CMK (cell line): ENCODE results near the gene LIPC.
A peak's percentile ranks its signal among the peaks of the same experiment; 100 is the strongest.

Experiments used
- DNase-seq: peaks from one replicate; pipeline ENCODE4 v3.0.0-alpha.2; 2010; ENCODE audit warnings: low read depth

Gene LIPC

DNA sequence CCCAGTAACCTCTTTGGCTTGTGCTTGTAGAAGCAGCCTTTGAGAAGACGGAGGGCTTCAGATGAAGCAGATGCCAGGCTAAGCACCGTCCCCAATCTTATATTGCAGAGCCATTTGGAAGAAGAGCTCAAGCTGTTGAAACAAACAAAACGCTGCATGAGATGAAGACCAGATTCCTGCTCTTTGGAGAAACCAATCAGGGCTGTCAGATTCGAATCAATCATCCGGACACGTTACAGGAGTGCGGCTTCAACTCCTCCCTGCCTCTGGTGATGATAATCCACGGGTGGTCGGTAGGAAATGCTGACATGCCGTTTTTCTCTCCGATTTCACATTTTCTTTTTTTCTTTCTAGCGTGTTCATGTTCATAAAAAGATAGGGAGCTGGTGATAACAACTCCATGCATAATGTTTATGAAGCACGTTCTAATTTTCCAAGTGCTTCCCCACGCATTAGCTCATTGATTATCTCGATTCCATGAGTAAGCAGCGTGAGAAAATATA, 106.5 kb downstream of the LIPC start:
- DNase-seq: no peak

DNA sequence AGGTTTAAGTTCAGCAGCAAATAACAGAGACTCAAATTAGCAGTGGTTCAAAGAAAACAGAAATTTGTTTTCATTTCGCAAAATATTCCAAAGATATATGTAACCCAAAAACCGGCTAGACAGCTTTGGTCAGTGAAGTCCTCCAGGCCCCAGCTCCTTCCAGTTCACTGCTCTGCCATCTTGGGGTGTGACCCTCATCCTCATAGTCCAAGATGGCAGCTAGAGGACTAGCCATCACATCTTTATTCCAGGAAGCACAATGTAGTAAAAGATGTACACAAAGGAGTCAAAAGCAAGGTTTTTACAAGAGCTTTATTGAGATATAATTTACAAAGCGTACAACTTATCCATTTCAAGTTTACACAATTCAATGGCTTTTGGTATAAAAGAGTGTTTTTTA, 107.1 kb downstream of the LIPC start:
- DNase-seq: no peak

DNA sequence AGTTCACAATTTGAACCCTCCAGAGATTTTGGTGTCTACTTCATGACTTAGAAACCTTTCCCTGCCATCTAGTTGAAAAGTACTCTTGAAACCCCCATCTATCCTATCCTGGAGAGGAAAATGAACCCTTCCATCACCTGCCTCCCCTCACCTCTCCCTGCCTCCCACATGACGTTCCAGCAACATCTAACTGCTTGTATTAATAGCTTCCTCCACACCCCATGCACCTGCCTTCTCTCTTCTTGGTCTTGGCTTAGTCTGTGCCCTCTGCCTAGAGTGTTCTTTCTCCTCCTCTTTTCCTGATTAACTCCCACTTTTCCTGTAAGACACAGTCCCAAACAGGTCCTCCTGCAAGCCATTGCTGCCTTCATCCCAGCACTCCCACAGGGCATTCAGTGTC, 107.8 kb downstream of the LIPC start:
- DNase-seq: no peak

DNA sequence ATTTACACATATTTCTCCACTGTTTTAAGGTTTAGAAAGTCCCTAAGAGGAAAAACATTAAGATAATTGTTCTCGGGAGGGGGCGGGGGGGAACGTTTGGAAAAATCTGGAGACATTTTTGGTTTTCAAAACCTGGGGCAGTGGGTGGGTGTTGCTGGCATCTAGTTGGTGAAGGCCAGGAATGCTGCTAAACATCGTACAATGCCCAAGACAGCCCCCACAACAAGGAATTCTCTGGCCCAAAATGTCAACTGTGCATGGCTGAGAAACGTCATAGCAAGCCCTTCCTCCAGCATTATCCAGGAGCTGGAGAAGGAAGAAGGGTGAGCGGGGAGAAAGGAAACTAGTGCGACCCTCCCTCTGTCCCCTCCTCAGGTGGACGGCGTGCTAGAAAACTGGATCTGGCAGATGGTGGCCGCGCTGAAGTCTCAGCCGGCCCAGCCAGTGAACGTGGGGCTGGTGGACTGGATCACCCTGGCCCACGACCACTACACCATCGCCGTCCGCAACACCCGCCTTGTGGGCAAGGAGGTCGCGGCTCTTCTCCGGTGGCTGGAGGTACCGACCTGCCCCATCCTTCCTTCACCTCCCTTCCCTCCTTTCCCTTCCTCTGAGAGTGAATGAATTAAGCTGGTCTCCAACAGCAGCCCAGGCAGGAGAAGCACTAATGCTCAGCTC, 109.8 kb downstream of the LIPC start:
- DNase-seq: no peak

DNA sequence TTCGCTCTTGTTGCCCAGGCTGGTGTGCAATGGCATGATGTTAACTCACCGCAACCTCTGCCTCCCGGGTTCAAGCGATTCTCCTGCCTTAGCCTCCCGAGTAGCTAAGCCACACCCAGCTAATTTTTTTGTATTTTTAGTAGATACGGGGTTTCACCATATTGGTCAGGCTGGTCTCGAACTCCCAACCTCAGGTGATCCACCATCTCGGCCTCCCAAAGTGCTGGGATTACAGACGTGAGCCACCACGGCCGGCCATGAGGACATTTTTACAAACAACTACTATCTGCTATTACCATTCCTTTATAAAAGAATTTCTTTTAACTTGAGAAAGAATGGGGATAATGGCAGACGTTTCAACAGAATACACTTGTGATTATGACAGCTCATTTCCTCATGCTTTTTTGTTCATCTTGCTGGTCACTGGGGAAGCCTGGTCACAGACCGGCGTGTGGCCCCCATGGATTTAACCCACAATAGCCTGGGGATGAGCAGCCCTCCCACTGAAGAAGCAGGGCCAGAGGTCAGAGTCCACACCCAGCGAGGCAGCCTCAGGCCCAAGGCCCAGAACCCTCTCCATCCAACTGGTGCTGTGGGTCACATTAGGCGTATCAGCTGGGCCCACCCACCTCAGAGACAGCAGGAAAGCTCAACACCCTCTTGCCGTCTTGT, 112.0 kb downstream of the LIPC start:
- DNase-seq: no peak

DNA sequence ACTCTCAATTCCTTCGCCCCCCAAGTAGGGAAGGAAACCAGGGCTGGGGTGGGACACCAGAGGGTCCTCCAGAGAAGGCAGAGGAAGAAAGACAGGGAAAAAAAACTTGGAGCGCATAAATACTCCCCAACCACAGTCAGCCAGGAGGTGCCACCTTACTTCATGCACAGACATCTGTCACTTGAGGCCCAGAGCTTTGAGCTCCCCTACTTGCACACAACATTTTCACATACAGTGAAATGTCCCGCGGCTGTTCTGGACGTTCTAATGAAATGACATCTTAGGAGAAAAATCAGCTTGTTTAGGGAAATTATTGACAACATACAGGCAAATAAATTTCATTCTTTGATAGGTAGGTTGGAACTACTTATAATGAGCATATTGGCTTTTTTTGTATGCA, 113.0 kb downstream of the LIPC start:
- DNase-seq: no peak

DNA sequence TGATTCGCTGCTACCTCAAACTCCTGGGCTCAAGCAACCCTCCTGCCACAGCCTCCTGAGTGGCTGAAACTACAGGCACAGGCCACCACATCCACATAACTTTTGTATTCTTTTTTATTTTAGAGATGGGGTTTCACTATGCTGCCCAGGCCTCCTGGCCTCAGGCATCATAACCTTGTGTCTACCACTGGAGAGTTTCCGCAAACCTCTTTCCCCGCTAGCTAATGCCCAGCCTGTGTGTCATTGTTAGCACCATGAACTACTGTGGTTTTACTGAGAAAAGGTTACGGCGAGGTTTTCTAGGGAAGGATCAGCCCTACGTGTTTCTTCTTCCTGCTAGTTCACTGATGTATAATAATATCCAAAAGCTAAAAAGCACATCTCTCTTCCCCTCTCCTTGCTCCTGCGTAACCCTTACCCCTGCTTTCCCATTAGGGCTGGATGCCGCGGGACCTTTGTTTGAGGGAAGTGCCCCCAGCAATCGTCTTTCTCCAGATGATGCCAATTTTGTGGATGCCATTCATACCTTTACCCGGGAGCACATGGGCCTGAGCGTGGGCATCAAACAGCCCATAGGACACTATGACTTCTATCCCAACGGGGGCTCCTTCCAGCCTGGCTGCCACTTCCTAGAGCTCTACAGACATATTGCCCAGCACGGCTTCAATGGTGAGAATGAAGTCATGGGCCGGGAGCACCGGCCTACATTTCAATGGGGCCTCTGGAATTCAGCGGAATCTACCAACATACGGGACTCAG, 113.7 kb downstream of the LIPC start:
- no peak for DNase-seq

DNA sequence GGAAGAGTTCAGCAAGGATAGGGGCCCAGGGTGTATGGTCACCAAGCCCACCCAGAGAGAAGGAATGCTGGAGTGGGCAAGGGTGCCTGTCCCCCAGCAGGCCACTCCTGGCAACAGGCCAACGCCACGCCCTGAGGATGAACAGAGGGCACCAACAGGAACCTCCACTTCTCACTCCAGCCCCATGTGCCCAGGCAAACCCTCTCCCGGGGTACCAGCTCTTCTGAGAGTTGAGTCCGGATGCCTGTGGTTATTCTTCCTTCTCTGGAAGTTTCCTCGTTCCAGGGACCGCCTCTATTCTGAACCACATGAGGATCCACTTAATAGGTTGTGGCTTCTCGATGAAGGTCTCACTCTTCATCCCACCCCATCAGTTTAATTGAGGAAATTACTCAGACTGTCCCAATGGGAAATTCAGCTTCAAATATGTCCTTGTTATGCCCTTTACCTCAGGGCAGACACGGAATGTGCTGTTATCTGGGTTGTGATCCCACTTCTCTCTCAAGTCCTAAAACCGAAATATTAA, 114.3 kb downstream of the LIPC start:
- DNase-seq: no peak

DNA sequence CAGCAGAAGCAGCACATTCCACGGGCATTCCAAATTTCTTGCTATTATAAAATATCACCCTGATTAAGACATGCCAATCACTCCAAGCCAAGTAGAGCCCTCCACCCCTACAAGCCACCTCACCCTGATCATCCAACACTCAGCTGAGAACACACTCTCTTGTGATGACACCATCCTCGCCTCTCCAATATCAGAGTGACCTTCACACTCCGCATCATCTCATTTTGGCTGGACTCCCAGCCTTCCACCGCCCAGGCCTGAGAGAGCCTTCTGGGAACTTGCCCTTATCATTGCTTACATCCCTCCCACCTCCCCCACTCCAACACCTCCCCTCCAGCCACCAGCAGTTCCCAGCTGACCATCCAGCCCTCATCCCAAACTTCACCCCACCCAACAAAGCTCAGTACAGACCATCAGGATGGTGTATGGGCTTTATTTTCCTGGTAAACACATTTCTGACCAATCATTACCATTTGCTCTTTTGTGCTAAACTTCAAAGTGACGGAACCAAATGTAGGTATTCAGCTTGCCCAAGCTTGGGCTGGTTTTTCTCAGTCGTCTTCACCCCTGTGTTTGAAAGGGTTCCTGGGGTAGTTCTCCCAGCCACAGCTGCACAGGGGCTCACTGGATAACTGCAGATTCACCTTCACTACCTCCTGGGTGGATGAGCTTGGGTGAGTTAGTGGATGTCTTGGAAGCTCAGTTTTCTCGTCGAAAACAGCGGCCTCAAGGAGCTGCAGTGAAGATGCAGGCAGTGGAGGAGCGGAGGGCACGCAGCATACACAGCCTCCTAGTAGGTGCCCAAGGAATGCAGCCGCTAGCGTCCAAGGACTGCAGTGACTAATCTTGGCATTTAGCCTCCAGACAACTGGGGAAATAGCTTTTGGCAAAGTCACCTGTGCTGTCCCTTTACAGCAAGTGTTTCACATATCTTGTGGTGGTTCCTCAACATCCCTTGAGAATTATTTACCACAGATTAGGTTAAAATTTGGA, 115.1 kb downstream of the LIPC start:
- no peak for DNase-seq

DNA sequence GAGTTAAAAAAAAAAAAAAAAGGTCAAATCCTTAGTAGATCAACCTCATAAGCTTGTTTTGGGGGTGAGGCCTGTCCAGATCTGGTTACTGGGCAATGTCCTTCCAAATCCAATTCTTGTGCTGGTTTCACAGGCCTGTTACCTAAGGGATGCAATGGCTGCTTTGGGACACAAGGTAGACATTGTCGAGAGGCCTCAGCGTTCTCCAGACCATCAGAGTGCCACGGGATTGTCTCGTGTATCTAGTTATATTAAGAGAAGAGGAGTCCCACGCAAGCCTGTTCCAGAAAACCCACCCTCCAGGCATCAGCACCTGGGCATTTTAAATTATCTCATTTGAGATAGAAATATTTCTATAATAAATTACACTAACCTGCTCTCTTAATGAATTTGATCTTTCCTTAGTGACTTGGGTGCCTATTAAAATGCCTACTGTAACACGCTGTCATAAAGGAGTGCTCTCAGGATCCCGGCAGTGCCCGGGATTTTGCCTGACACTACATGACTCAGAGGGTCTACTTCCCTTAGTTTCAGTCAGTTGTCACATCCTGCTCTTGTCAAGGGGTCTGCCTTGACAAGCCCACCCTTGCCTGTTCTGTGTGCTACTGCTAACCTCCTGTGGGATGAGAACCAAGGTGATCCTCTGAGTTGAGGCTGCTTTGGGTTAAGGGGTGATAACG, 116.0 kb downstream of the LIPC start:
- no peak for DNase-seq

DNA sequence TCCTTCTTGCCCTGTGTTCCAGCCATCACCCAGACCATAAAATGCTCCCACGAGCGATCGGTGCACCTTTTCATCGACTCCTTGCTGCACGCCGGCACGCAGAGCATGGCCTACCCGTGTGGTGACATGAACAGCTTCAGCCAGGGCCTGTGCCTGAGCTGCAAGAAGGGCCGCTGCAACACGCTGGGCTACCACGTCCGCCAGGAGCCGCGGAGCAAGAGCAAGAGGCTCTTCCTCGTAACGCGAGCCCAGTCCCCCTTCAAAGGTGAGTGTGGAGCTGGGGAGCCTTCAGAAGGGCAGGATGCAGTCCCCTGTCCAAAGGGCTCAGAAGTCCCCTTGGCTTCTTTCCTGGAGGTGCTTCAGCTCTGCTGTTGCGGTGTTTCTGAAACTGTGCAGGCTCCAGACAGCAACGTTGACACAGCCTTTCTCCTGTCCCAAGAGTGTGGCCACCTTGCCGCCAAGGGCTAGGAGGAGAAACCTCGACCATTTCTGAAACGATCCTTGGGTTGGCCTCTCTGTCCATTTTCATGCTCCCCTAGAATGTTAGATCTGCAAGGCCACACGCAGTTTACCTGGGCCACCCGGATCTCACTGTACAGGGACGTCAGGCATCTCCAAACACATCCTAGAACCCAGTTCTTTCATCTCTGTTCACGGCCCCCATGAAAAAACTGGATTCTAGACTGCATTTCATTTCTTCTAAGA, 116.7 kb downstream of the LIPC start:
- no peak for DNase-seq

DNA sequence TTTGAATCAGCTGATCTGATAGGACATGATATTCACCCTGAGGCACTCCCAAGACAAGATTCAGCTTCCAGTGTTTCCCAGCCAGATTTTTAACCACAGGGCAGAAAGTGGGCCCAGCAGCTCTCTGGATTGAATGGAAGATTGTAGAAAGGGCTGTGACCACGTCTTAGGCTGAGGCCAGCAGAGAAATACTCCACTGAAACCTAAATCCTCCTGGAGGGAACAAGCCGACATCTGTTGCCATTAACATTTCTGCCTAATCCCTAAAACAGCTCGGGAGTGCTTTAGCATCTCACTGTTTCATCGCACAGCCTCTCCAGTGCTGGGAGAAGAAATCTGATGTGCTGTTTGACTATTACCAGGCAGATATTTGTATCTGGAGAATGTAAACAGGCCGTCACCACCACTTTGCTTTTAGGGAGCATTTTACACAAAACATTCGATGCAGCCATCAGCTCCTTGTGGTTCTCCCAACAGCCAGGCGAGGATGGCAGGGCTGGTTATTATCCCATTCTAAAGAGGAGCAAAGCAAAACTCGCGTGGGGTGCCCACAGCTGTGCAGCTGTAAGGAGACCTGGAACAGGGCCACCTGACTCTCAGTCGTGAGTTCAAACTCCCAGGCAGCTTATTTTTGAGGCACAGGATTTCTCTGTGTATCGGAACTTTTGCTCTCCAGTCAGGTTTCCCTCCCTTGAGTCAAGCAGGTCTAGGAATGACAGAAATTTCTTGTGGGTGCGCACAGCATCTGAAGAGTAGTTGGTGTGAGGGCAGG, 117.4 kb downstream of the LIPC start:
- no peak for DNase-seq

DNA sequence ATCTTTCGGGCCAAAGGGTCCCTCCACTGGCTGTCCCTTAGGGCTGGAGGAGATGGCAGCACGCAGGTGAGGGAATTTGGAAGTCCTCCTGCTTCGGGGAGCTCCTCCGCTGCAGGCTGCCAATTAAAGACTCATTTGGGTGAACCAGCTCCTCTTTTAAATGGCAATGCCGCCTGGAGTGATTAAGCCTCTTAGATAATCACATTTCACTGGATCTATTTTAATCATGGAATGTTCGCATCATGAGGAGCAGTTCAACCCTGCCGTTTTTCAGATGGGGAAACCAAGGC, 117.9 kb downstream of the LIPC start:
- no peak for DNase-seq

DNA sequence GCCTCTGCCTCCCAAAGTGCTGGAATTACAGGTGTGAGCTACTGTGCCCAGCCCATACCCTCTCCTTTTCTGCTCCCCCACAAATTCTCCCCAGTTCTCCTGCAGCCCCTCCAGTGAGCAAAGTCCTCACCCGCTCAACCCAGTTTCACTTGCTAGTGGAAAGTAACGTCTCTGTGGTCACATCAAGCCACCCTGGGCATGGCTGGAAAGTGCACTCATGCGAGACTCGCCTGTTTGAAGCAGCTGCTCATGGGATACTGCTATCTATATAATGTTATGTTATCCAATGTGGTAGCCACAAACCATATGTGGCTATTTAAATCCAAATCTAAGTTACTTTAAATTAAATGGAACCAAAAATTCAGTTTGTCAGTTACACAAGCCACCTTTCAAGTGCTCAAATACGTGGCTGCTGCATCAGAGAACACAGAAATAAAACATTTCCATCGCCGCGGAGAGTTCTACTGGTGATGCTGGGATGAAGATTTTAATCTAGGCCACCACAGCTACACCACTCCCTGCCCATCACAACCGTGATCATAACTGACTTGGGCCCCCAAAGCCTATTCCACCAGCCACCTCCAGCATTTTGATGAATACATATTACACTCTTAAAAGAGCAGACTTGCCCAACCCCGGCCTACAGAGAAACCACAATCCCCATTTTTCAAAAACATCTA, 119.4 kb downstream of the LIPC start:
- DNase-seq: no peak

DNA sequence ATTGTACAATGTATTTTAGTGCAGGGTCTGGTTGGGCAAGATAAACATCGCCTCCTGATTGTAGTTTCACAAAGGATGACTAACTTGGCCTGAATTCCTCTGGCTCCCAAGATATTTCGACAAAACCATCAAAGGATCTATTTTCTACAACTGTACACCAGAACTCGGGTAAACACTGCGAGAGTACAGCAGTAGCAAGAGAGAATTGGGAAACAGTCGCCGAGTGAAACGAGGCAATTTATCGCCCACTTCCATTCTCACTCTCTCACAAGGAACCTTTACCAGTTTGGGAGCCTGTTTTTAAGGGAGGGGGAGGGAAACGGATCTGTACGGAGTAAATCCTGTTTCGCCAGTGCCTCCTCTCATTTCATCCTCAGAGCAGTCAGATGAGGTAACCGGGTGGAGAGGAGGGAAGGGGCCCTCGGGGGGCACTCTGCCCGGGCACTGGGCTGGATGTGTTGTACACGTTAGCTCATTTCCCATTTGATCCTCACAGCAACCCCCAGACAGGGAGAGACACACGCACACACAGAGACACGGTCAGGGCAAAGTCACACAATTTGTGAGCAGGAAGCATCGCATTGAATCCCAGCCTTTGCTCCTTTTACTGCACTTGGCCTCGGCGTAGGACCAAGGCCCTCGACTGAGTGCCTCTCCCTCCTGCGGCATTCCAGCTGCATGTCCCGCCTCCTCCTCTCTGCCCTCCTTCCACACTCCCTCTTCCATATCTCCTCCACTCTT, 120.1 kb downstream of the LIPC start:
- no peak for DNase-seq

DNA sequence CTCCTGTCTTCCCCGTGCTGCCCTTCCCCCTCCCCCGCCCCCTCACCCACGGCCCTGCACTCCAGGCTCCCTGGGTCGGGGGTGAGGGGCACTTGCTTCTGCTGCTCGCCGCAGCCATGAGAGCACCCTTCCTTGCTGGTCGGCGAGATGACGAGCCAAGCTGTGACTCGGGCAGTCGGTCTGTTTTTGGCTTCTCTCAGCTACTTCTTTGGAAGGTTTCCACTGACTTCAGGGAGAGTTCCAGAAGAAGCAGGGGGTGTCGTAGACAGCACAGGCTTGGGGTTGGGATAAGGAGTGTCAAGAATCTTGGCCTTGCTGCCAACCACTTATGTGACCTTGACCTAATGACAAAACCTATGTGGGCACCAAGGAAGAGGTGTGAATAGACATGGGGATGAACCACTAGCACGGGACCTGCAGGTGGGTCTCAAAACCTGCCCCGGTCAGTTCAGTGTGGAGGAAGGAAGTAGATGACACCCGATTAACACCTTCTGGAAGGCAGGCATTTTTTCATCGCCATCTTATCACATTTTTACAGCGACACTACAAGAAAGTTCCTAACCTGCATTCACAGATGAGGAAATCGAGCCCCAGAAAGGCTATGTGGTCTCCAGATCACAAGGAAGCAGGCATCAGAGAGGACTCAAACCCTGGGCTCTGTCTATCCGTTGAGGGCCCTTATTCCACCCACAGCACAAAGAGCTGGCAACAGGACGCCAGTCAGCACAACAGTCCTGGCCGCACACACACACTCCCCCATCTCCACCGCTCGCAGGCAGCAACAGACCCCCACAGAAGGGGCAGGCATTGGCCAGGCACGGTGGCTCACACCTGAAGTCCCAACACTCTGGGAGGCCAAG, 120.9 kb downstream of the LIPC start:
- peak; percentile 54 for DNase-seq

DNA sequence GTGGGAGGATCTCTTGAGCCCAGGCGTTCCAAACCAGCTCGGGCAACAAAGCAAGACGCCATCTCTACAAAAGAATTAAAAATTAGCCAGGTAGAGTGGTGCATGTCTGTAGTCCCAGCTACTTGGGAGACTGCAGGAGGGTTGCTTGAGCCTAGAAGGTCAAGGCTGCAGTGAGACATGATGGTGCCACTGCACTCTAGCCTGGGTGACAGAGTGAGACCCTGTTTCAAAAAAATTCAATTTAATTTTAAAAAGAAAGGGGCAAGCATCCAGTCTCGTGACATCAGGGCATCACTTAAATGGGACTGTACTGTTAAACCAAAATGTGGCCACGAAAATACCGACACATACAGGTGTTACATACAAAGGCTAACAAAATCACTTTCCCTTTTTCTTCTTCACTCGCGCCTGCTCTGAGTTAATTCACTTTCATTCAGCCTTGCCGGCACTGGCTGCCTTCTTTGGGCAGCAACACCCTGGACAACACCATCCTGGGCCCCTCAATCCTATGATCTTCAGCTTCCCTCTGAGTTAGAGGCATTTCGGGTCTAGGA, 121.7 kb downstream of the LIPC start:
- no peak for DNase-seq
